HepG2 (cell line): ENCODE data around the gene RNASE13. TPM values are rescaled to one million over a fixed set of nuclear protein-coding genes. Genes with fewer than 3 reads are reported as not detected.

ENCODE experiments used
- BORCS8-MEF2B ChIP-seq: sonication (generic); formaldehyde crosslinking; IDR thresholded peaks from 2 replicates; pipeline ENCODE4 v1.8.0; 2022; ENCODE audit warnings: mild to moderate bottlenecking, missing genetic modification reagents
- ELF1 ChIP-seq: sonication (generic); formaldehyde crosslinking; IDR thresholded peaks from 2 replicates; pipeline ENCODE4 v1.4.0; 2020; ENCODE audit warnings: missing genetic modification reagents
- FOSL2 ChIP-seq: sonication (generic); formaldehyde crosslinking; IDR thresholded peaks from 2 replicates; pipeline ENCODE4 v1.4.0; 2020; ENCODE audit warnings: missing genetic modification reagents
- ISL2 ChIP-seq: sonication (generic); formaldehyde crosslinking; IDR thresholded peaks from 2 replicates; pipeline ENCODE4 v1.5.0; 2020; ENCODE audit warnings: missing genetic modification reagents
- MAF1 ChIP-seq: sonication (generic); formaldehyde crosslinking; IDR thresholded peaks from 2 replicates; pipeline ENCODE4 v1.5.0; 2020; ENCODE audit warnings: missing genetic modification reagents, borderline replicate concordance
- MIER2 ChIP-seq: IDR thresholded peaks from 2 replicates; pipeline ENCODE4 v1.6.1; 2016; ENCODE audit warnings: missing biosample characterization, missing genetic modification reagents
- PAWR ChIP-seq: sonication (generic); formaldehyde crosslinking; IDR thresholded peaks from 2 replicates; pipeline ENCODE4 v1.4.0; 2020; ENCODE audit warnings: missing genetic modification reagents, mild to moderate bottlenecking, borderline replicate concordance
- POLR2AphosphoS5 ChIP-seq: IDR thresholded peaks from 2 replicates; pipeline ENCODE4 v1.6.1; 2012; ENCODE audit warnings: low read depth, low read length
- SALL1 ChIP-seq: sonication (generic); formaldehyde crosslinking; IDR thresholded peaks from 2 replicates; pipeline ENCODE4 v1.8.0; 2022; ENCODE audit warnings: mild to moderate bottlenecking, missing genetic modification reagents
- TRIM24 ChIP-seq: sonication (generic); formaldehyde crosslinking; IDR thresholded peaks from 2 replicates; pipeline ENCODE4 v1.8.0; 2022; ENCODE audit warnings: mild to moderate bottlenecking, missing genetic modification reagents
- ZBTB7B ChIP-seq: sonication (generic); formaldehyde crosslinking; IDR thresholded peaks from 2 replicates; pipeline ENCODE4 v1.4.0; 2020; ENCODE audit warnings: missing genetic modification reagents
- ZNF367 ChIP-seq: sonication (generic); formaldehyde crosslinking; IDR thresholded peaks from 2 replicates; pipeline ENCODE4 v1.4.0; 2020; ENCODE audit warnings: missing genetic modification reagents, borderline replicate concordance
- polyA plus RNA-seq, 8 experiments: library from polyadenylated mRNA; depleted of rRNA in 3 of 8; stranded (reverse) in 7 of 8; unstranded in 1 of 8; fragments of >200 nt; fragmentation: Illumina TruSeq in 4 of 8; extraction: Trizol in 4 of 8; gene quantifications; 2 replicates each; pipeline versions ENCODE4 v1.2.1 to v1.2.3, GENCODE V29; 2011 to 2016; ENCODE audit warnings: low read depth in 4 of 8, missing spikeins in 1 of 8, mixed read lengths in 1 of 8; ENCODE audit not compliant: insufficient read depth in 1 of 8
- total RNA-seq, 5 experiments: library from RNA; depleted of rRNA; stranded (reverse); fragments of >200 nt; fragmentation: Illumina TruSeq; extraction: Trizol; gene quantifications; 2 replicates each; pipeline ENCODE4 v1.2.3, GENCODE V29; 2016; ENCODE audit warnings: low read depth in 1 of 5
- TF ChIP-seq, protein P1 (sequence below): sonication (generic); formaldehyde crosslinking; IDR thresholded peaks from 2 replicates; pipeline ENCODE4 v1.4.0; 2020; ENCODE audit warnings: missing genetic modification reagents, borderline replicate concordance
- TF ChIP-seq, protein P2 (sequence below): sonication (generic); formaldehyde crosslinking; IDR thresholded peaks from 2 replicates; pipeline ENCODE4; 2020; ENCODE audit warnings: missing genetic modification reagents, mild to moderate bottlenecking, borderline replicate concordance
- TF ChIP-seq, protein P3 (sequence below): IDR thresholded peaks from 2 replicates; pipeline ENCODE4 v1.6.1; 2016; ENCODE audit warnings: missing biosample characterization, missing genetic modification reagents, low read depth
- TF ChIP-seq, protein P4 (sequence below): sonication (generic); formaldehyde crosslinking; IDR thresholded peaks from 2 replicates; pipeline ENCODE4 v1.5.1; 2020; ENCODE audit warnings: missing genetic modification reagents, mild to moderate bottlenecking, borderline replicate concordance
- TF ChIP-seq, protein P5 (sequence below): IDR thresholded peaks from 2 replicates; pipeline ENCODE4 v1.4.0; 2020; ENCODE audit warnings: mild to moderate bottlenecking, missing genetic modification reagents

The RNASE13 gene
- total and polyA plus RNA-seq, 2 of the 13 experiments (the other 11 are each of a cell fraction or from before 2014, with no cell fraction given), result 1.0 TPM; not detected in 1

DNA sequence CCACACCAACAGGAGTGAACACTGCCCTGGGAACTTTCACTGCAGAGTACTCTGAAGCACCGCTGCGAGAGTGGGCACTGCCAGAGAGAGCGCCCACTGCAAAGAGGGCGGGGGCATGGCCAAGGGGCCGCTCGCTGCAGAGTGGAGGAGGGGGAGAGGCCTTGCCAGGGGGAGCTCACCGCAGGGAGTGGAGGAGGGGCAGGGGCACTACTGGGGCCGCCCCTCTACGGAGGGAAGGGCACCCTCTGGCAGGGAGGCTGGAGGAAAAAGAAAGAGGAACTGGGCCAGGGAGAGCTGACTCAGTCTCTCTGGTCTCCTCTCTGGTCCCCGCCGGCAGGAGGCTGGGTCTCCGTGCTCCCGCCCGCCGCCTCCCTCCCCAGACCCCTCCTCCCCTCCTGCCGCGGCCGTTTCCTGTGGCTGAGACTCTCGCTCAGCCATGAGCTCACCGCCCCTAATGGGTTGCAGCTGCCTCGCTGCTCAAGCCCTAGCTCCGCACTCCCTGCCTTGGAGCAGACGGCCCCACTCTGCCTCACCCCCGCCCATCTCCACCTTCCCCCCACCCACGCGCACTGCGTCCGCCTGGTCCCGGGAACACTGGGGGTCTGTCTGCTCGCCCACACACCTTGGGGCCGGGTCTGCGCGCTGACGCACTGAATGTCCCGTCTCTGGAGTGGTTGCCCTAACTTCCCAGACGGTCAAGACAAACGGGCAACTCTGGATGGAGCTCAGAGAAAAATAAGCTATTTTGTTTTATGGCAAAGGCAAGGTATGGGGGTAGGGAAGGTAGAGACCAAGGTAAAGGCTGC, 36.8 kb upstream of the RNASE13 start (continued):
- TF ChIP-seq MIER2 (CRISPR knock-in tag) (no peak), SALL1 (CRISPR knock-in tag) (peak; percentile 36; the same call in 1 of the 2 replicates), TRIM24 (no peak), ELF1 (CRISPR knock-in tag) (no peak), ISL2 (CRISPR knock-in tag) (no peak), POLR2AphosphoS5 (peak; percentile 48; the same call in 1 of the 2 replicates), MAF1 (CRISPR knock-in tag) (0 out of 2 replicates have a peak, but pooled peaks have one; percentile 41), BORCS8-MEF2B (peak; percentile 30), ZNF367 (CRISPR knock-in tag) (no peak), FOSL2 (CRISPR knock-in tag) (no peak), ZBTB7B (CRISPR knock-in tag) (no peak; the same call in 1 of the 2 replicates), PAWR (CRISPR knock-in tag) (no peak)
- TF ChIP-seq, protein P1, sequence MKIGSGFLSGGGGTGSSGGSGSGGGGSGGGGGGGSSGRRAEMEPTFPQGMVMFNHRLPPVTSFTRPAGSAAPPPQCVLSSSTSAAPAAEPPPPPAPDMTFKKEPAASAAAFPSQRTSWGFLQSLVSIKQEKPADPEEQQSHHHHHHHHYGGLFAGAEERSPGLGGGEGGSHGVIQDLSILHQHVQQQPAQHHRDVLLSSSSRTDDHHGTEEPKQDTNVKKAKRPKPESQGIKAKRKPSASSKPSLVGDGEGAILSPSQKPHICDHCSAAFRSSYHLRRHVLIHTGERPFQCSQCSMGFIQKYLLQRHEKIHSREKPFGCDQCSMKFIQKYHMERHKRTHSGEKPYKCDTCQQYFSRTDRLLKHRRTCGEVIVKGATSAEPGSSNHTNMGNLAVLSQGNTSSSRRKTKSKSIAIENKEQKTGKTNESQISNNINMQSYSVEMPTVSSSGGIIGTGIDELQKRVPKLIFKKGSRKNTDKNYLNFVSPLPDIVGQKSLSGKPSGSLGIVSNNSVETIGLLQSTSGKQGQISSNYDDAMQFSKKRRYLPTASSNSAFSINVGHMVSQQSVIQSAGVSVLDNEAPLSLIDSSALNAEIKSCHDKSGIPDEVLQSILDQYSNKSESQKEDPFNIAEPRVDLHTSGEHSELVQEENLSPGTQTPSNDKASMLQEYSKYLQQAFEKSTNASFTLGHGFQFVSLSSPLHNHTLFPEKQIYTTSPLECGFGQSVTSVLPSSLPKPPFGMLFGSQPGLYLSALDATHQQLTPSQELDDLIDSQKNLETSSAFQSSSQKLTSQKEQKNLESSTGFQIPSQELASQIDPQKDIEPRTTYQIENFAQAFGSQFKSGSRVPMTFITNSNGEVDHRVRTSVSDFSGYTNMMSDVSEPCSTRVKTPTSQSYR (CRISPR knock-in tag), result peak; percentile 91
- TF ChIP-seq, protein P2, sequence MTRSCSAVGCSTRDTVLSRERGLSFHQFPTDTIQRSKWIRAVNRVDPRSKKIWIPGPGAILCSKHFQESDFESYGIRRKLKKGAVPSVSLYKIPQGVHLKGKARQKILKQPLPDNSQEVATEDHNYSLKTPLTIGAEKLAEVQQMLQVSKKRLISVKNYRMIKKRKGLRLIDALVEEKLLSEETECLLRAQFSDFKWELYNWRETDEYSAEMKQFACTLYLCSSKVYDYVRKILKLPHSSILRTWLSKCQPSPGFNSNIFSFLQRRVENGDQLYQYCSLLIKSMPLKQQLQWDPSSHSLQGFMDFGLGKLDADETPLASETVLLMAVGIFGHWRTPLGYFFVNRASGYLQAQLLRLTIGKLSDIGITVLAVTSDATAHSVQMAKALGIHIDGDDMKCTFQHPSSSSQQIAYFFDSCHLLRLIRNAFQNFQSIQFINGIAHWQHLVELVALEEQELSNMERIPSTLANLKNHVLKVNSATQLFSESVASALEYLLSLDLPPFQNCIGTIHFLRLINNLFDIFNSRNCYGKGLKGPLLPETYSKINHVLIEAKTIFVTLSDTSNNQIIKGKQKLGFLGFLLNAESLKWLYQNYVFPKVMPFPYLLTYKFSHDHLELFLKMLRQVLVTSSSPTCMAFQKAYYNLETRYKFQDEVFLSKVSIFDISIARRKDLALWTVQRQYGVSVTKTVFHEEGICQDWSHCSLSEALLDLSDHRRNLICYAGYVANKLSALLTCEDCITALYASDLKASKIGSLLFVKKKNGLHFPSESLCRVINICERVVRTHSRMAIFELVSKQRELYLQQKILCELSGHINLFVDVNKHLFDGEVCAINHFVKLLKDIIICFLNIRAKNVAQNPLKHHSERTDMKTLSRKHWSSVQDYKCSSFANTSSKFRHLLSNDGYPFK, result peak; percentile 57; the same call in 1 of the 2 replicates
- TF ChIP-seq, protein P3, sequence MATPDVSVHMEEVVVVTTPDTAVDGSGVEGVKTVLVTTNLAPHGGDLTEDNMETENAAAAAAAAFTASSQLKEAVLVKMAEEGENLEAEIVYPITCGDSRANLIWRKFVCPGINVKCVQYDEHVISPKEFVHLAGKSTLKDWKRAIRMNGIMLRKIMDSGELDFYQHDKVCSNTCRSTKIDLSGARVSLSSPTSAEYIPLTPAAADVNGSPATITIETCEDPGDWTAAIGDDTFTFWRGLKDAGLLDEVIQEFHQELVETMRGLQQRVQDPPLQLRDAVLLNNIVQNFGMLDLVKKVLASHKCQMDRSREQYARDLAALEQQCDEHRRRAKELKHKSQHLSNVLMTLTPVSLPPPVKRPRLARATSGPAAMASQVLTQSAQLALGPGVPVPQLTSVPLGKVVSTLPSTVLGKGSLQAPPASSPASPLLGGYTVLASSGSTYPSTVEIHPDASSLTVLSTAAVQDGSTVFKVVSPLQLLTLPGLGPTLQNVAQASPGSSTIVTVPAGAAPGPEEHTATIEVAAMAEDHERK (CRISPR knock-in tag), result no peak
- TF ChIP-seq, protein P4, sequence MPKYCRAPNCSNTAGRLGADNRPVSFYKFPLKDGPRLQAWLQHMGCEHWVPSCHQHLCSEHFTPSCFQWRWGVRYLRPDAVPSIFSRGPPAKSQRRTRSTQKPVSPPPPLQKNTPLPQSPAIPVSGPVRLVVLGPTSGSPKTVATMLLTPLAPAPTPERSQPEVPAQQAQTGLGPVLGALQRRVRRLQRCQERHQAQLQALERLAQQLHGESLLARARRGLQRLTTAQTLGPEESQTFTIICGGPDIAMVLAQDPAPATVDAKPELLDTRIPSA (CRISPR knock-in tag), result no peak
- TF ChIP-seq, protein P5, sequence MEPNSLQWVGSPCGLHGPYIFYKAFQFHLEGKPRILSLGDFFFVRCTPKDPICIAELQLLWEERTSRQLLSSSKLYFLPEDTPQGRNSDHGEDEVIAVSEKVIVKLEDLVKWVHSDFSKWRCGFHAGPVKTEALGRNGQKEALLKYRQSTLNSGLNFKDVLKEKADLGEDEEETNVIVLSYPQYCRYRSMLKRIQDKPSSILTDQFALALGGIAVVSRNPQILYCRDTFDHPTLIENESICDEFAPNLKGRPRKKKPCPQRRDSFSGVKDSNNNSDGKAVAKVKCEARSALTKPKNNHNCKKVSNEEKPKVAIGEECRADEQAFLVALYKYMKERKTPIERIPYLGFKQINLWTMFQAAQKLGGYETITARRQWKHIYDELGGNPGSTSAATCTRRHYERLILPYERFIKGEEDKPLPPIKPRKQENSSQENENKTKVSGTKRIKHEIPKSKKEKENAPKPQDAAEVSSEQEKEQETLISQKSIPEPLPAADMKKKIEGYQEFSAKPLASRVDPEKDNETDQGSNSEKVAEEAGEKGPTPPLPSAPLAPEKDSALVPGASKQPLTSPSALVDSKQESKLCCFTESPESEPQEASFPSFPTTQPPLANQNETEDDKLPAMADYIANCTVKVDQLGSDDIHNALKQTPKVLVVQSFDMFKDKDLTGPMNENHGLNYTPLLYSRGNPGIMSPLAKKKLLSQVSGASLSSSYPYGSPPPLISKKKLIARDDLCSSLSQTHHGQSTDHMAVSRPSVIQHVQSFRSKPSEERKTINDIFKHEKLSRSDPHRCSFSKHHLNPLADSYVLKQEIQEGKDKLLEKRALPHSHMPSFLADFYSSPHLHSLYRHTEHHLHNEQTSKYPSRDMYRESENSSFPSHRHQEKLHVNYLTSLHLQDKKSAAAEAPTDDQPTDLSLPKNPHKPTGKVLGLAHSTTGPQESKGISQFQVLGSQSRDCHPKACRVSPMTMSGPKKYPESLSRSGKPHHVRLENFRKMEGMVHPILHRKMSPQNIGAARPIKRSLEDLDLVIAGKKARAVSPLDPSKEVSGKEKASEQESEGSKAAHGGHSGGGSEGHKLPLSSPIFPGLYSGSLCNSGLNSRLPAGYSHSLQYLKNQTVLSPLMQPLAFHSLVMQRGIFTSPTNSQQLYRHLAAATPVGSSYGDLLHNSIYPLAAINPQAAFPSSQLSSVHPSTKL (CRISPR knock-in tag), result peak; percentile 48
